Neural cell (in vitro differentiated cells): ENCODE data around the gene BCAS4. TPM values are rescaled to one million over a fixed set of nuclear protein-coding genes. Genes with fewer than 3 reads are reported as not detected.

Experiments used
- H2AFZ ChIP-seq: fragments of 200-600, 300-800 bp; sonication (generic), shearing (Covaris generic); 2 replicates; pipeline ENCODE4 v1.6.0; 2014; ENCODE audit warnings: low read depth, mild to moderate bottlenecking, antibody characterized with exemption, low read length, moderate library complexity
- H3F3A ChIP-seq: fragments of 200-600 bp; shearing (Covaris generic); 2 replicates; pipeline ENCODE4 v1.6.1; 2016; ENCODE audit warnings: mild to moderate bottlenecking, moderate library complexity, mixed read lengths, antibody characterized with exemption, low read length; ENCODE audit not compliant: insufficient read depth, poor library complexity, severe bottlenecking
- H3K27ac ChIP-seq: fragments of 200-600, 300-800 bp; sonication (generic), shearing (Covaris generic); 2 replicates; pipeline ENCODE4 v1.5.1; 2014; ENCODE audit warnings: mild to moderate bottlenecking, low read length, moderate library complexity
- H3K27me3 ChIP-seq: fragments of 300-800, 200-600 bp; sonication (generic), shearing (Covaris generic); 2 replicates; pipeline ENCODE4 v1.6.0; 2014; ENCODE audit warnings: mild to moderate bottlenecking, low read depth, low read length, moderate library complexity; ENCODE audit not compliant: insufficient read depth
- H3K36me3 ChIP-seq: fragments of 300-800, 200-600 bp; sonication (generic), shearing (Covaris generic); 2 replicates; pipeline ENCODE4 v1.5.1; 2014; ENCODE audit warnings: mild to moderate bottlenecking, antibody characterized with exemption, low read length, moderate library complexity; ENCODE audit not compliant: insufficient read depth
- H3K4me2 ChIP-seq: fragments of 300-800, 200-600 bp; sonication (generic), shearing (Covaris generic); 2 replicates; pipeline ENCODE4 v1.6.0; 2014; ENCODE audit warnings: mild to moderate bottlenecking, low read length
- H3K4me3 ChIP-seq: fragments of 300-800, 200-600 bp; sonication (generic), shearing (Covaris generic); 2 replicates; pipeline ENCODE4 v1.5.1; 2014; ENCODE audit warnings: mild to moderate bottlenecking, low read length, moderate library complexity
- H3K79me2 ChIP-seq: fragments of 200-600 bp; shearing (Covaris generic); replicated peaks from 2 replicates; pipeline ENCODE4 v1.6.0; 2014; ENCODE audit warnings: mild to moderate bottlenecking, low read length, moderate library complexity; ENCODE audit not compliant: insufficient read depth
- H3K9ac ChIP-seq: fragments of 300-800, 200-600 bp; sonication (generic), shearing (Covaris generic); 2 replicates; pipeline ENCODE4 v1.6.1; 2016; ENCODE audit warnings: mild to moderate bottlenecking, low read length, mixed read lengths
- H3K9me2 ChIP-seq: fragments of 200-600 bp; shearing (Covaris generic); 2 replicates; pipeline ENCODE4 v1.6.1; 2016; ENCODE audit warnings: mild to moderate bottlenecking, low read length, mixed read lengths; ENCODE audit not compliant: insufficient read depth
- H3K9me3 ChIP-seq: fragments of 200-600, 300-800 bp; sonication (generic), shearing (Covaris generic); 2 replicates; pipeline ENCODE4 v1.6.1; 2016; ENCODE audit warnings: mild to moderate bottlenecking, mixed run types, low read length, moderate library complexity, mixed read lengths
- H4K20me1 ChIP-seq: fragments of 200-600 bp; shearing (Covaris generic); 2 replicates; pipeline ENCODE4 v1.6.1; 2016; ENCODE audit warnings: mild to moderate bottlenecking, mixed run types; ENCODE audit not compliant: insufficient read depth
- CTCF ChIP-seq: fragments of 450-650 bp; IDR thresholded peaks from 2 replicates; pipeline ENCODE4 v1.5.1; 2014; ENCODE audit warnings: antibody characterized with exemption, mild to moderate bottlenecking, moderate library complexity; ENCODE audit not compliant: poor library complexity, severe bottlenecking
- EP300 ChIP-seq: fragments of 450-650 bp; conservative IDR thresholded peaks from 2 replicates; pipeline ENCODE4 v1.6.1; 2014; ENCODE audit warnings: antibody characterized with exemption, mild to moderate bottlenecking, moderate library complexity; ENCODE audit not compliant: poor library complexity, severe bottlenecking
- EZH2 ChIP-seq: fragments of 200-600, 300-800 bp; shearing (Covaris generic), sonication (generic); IDR thresholded peaks from 2 replicates; pipeline ENCODE4 v1.6.1; 2014; ENCODE audit warnings: antibody characterized with exemption, low read length, borderline replicate concordance, mild to moderate bottlenecking; ENCODE audit not compliant: insufficient read depth, poor library complexity, severe bottlenecking
- MXI1 ChIP-seq: fragments of 450-650 bp; conservative IDR thresholded peaks from 2 replicates; pipeline ENCODE4 v1.6.1; 2014; ENCODE audit warnings: antibody characterized with exemption, mild to moderate bottlenecking; ENCODE audit not compliant: poor library complexity, severe bottlenecking
- POLR2AphosphoS5 ChIP-seq: IDR thresholded peaks from 2 replicates; pipeline ENCODE4 v1.6.1; 2012
- RAD21 ChIP-seq: fragments of 450-650 bp; conservative IDR thresholded peaks from 2 replicates; pipeline ENCODE4 v1.6.1; 2014; ENCODE audit warnings: antibody characterized with exemption, mild to moderate bottlenecking, moderate library complexity
- REST ChIP-seq: IDR thresholded peaks from 2 replicates; pipeline ENCODE4 v1.6.1; 2012; ENCODE audit warnings: borderline replicate concordance
- TAF1 ChIP-seq: IDR thresholded peaks from 2 replicates; pipeline ENCODE4 v1.6.1; 2012; ENCODE audit warnings: low read depth
- polyA plus RNA-seq: library from polyadenylated mRNA; depleted of rRNA; stranded (reverse); fragments of >200 nt; gene quantifications from 2 replicates; pipeline ENCODE4 v1.2.3, GENCODE V29; 2014

The BCAS4 gene
- polyA plus RNA-seq, 1 donor from 2014 or later, result 24.6 TPM

- H3K27me3 ChIP-seq, result no peaks in the 10 kb centered on the region
- no peak overlapping the region for H3K4me2 ChIP-seq
- no peak for TF ChIP-seq REST
- no peak for TF ChIP-seq RAD21
- TF ChIP-seq MXI1, result no peak
- no peak for TF ChIP-seq CTCF
- no peaks in the 10 kb centered on the region for H3F3A ChIP-seq
- no peak overlapping the region for H3K9ac ChIP-seq
- H3K9me3 ChIP-seq, result no peaks in the 10 kb centered on the region
- no peaks in the 10 kb centered on the region for H3K36me3 ChIP-seq
- no peak overlapping the region for H3K4me3 ChIP-seq
- no peaks in the 10 kb centered on the region for H3K79me2 ChIP-seq
- H3K27ac ChIP-seq, result no peak overlapping the region
- H2AFZ ChIP-seq, result no peak overlapping the region
- no peaks in the 10 kb centered on the region for H4K20me1 ChIP-seq
- no peaks in the 10 kb centered on the region for H3K9me2 ChIP-seq
Measured at GRCh38 chr20:50821994-50822393, 27.1 kb downstream of the BCAS4 start.

- no peak overlapping the region for H3K4me2 ChIP-seq
- no peaks in the 10 kb centered on the region for H3F3A ChIP-seq
- H3K4me3 ChIP-seq, result no peak overlapping the region
- no peaks in the 10 kb centered on the region for H4K20me1 ChIP-seq
- H3K79me2 ChIP-seq, result no peaks in the 10 kb centered on the region
- no peak overlapping the region for H3K27ac ChIP-seq
- H3K36me3 ChIP-seq, result no peaks in the 10 kb centered on the region
- H3K9me2 ChIP-seq, result no peaks in the 10 kb centered on the region
- no peak overlapping the region for H2AFZ ChIP-seq
- no peaks in the 10 kb centered on the region for H3K9me3 ChIP-seq
- H3K9ac ChIP-seq, result no peak overlapping the region
- no peaks in the 10 kb centered on the region for H3K27me3 ChIP-seq
- no peak for TF ChIP-seq CTCF
- no peak for TF ChIP-seq MXI1
- TF ChIP-seq POLR2AphosphoS5, result no peak
- TF ChIP-seq EP300, result no peak
- no peak for TF ChIP-seq TAF1
- no peak for TF ChIP-seq EZH2
- TF ChIP-seq REST, result no peak
- TF ChIP-seq RAD21, result no peak
Measured at GRCh38 chr20:50823319-50823718, 28.5 kb downstream of the BCAS4 start.
